Activated naive CD4-positive, alpha-beta T cell treated with anti-CD3 and anti-CD28 coated beads for 36 hours (primary cell): ENCODE measurements around the gene CCDC9B. TPM values are rescaled to one million over a fixed set of nuclear protein-coding genes. Genes with fewer than 3 reads are reported as not detected.
A peak's percentile ranks its signal among the peaks of the same experiment; 100 is the strongest.

ENCODE experiments used
- CTCF ChIA-PET: fragments of 350-600 bp; sonication (Branson Sonifier 250); formaldehyde crosslinking; loops from one replicate; lab custom pipeline; 2021; ENCODE audit warnings: antibody characterized with exemption; lab: Charles Lee
- DNase-seq: peaks from one replicate; pipeline ENCODE4 v3.0.0-alpha.2; 2020
- H3K27ac Mint-ChIP-seq: one replicate; pipeline ENCODE4 v1.8.0; 2021; ENCODE audit warnings: mild to moderate bottlenecking, mixed read lengths
- H3K27me3 Mint-ChIP-seq: one replicate; pipeline ENCODE4 v1.8.0; 2021; ENCODE audit warnings: low read depth, mixed read lengths
- H3K36me3 Mint-ChIP-seq: one replicate; pipeline ENCODE4 v1.8.0; 2021; ENCODE audit warnings: low read depth, mixed read lengths
- H3K4me1 Mint-ChIP-seq: one replicate; pipeline ENCODE4 v1.8.0; 2021; ENCODE audit warnings: low read depth, mixed read lengths
- H3K4me3 Mint-ChIP-seq: one replicate; pipeline ENCODE4 v1.8.0; 2021; ENCODE audit warnings: mild to moderate bottlenecking, moderate library complexity, mixed read lengths
- H3K9me3 Mint-ChIP-seq: one replicate; pipeline ENCODE4 v1.8.0; 2021; ENCODE audit warnings: mixed read lengths
- intact Hi-C: fragments of 100-400 bp; cut with micrococcal nuclease; formaldehyde crosslinking; loops from one replicate; pipeline ENCODE4 v1.15.1; 2023
- total RNA-seq, 2 experiments: library from RNA; stranded (reverse); gene quantifications; one replicate each; pipeline ENCODE4 v1.2.3, GENCODE V29; 2021

The CCDC9B gene
- total RNA-seq, 2 experiments from 2014 or later: 1.9 to 2.2 TPM

- no peaks in the 10 kb centered on the region for H3K27me3 Mint-ChIP-seq
- DNase-seq: no peak
- CTCF ChIA-PET: interaction anchor here (5.8 kb wide), 1 partner anchor 20 kb away, joined by 29 read pairs; no protein-coding TSS in a partner anchor
- intact Hi-C loops: no loop called here
- H3K27ac Mint-ChIP-seq: no peak overlapping the region
- no peaks in the 10 kb centered on the region for H3K36me3 Mint-ChIP-seq
- H3K9me3 Mint-ChIP-seq: no peaks in the 10 kb centered on the region
- H3K4me3 Mint-ChIP-seq: no peak overlapping the region
- H3K4me1 Mint-ChIP-seq: peaks cover 13% of the 10 kb centered on the region
Measured at GRCh38 chr15:40363611-40364010, 22.9 kb upstream of the CCDC9B start.

DNA sequence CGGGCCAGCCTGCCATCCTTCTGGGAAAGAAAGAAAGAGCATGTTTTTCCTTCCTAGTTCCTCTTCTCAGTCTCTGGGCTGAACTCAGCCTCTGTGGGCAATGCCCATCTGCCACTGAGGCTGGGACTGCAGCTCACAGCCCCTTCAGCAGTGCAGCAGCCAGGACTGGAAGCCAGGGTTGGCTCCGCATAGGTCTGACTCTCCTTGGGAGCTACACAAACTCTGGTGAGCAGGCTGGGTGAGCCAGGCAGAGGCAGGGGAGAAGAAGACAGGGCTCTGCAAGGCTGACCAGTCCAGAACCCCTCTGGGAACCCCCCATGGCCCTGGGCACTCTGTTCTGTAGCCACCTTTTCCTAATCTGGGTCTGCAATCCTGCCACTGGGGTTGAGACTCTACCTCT lies 20.9 kb upstream of the CCDC9B start:
- Mint-ChIP-seq H3K9me3 (no peaks in the 10 kb centered on the region), H3K36me3 (no peaks in the 10 kb centered on the region), H3K27ac (no peak overlapping the region), H3K4me1 (peaks cover 2% of the 10 kb centered on the region), H3K4me3 (no peak overlapping the region), H3K27me3 (peaks cover 3% of the 10 kb centered on the region)
- CTCF ChIA-PET: interaction anchor here (1.5 kb wide), 1 partner anchor 17 kb away, joined by 4 read pairs; no protein-coding TSS in a partner anchor
- intact Hi-C loops: no loop called here
- DNase-seq: no peak

- intact Hi-C loops: no loop called here
- CTCF ChIA-PET: interaction anchor here (0.7 kb wide), 1 partner anchor 10 kb away, joined by 3 read pairs; no protein-coding TSS in a partner anchor
- peaks cover 2% of the 10 kb centered on the region for H3K4me1 Mint-ChIP-seq
- no peak overlapping the region for H3K4me3 Mint-ChIP-seq
- DNase-seq: no peak
- H3K9me3 Mint-ChIP-seq: no peaks in the 10 kb centered on the region
- H3K27ac Mint-ChIP-seq: no peak overlapping the region
- peaks cover 5% of the 10 kb centered on the region for H3K27me3 Mint-ChIP-seq
- no peaks in the 10 kb centered on the region for H3K36me3 Mint-ChIP-seq
Measured at GRCh38 chr15:40360015-40360414, 19.3 kb upstream of the CCDC9B start.

DNA sequence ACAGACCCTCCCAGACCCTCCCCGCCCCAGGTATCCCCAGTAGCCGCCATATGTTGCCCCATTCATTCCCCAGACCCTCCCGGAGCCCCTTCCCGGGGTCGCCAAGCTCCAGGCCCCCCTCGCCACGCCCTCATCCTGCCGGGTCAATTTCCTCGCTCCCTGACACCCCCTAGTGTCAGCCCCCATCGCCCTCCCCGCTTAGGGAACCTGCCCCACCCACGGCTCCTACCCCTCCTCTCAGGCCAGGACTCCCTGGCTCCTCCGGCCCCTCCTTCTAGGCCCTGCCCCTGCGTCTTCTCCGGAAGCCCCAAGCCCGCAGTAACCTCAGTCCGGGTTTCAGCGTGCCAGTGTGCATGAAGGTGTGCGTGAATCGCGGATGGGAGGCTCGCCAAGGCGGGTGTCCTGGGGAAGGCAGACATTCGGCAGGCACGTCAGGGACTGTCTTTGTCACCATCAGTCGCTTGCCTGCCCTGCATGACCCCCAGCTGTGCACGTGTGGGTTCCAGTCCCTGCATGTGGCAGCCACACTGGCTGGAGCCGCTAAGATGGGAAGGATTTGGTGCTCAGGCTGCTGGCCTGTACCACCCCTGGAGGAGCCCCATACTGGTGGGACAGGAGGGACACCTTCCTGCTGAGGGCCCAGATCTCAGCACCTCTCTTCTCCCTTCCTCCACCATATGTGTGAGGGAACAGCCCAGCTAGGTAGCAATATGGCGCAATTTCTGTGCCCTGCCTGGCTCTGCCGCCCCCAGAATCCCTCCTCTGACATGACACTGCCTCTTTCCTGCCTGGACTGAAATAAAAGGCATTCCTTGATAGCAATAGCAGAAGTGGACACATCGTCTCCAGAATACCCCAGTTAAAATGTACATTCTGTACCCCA lies 18.0 kb upstream of the CCDC9B start:
- no peaks in the 10 kb centered on the region for H3K9me3 Mint-ChIP-seq
- intact Hi-C loops: loop anchor here (1.0 to 5.0 kb wide), 4 partner anchors 10 to 51 kb away; partner anchors contain the start of genes KNSTRN and PLCB2
- DNase-seq: no peak
- peaks cover 5% of the 10 kb centered on the region for H3K27me3 Mint-ChIP-seq
- CTCF ChIA-PET: interaction anchor here (2.3 kb wide), 1 partner anchor 14 kb away, joined by 16 read pairs; no protein-coding TSS in a partner anchor
- no peak overlapping the region for H3K27ac Mint-ChIP-seq
- peaks cover 2% of the 10 kb centered on the region for H3K4me1 Mint-ChIP-seq
- no peaks in the 10 kb centered on the region for H3K36me3 Mint-ChIP-seq
- H3K4me3 Mint-ChIP-seq: peak overlapping the region; percentile 57

GRCh38 chr15:40357723-40358470 lies 17.2 kb upstream of the CCDC9B start, which contains the start of gene DISP2:
DISP2 (plus strand) TSS chr15:40358219; CDS start chr15:40358322, 103 bp downstream.
- Mint-ChIP-seq H3K4me1 (peaks cover 2% of the 10 kb centered on the region), H3K27ac (no peak within 1 kb of the TSS), H3K27me3 (peaks cover 5% of the 10 kb centered on the region), H3K9me3 (no peaks in the 10 kb centered on the region), H3K36me3 (no peaks in the 10 kb centered on the region), H3K4me3 (peak within 1 kb of the TSS; percentile 72)
- peak; percentile 90 for DNase-seq
- CTCF ChIA-PET: interaction anchor here (0.8 to 2.3 kb wide), 5 partner anchors 10 to 65 kb away, joined by 3 to 16 read pairs (median 3); no protein-coding TSS in a partner anchor
- intact Hi-C loops: loop anchor here (1.0 to 5.0 kb wide), 4 partner anchors 10 to 51 kb away; partner anchors contain the start of genes KNSTRN and PLCB2

DNA sequence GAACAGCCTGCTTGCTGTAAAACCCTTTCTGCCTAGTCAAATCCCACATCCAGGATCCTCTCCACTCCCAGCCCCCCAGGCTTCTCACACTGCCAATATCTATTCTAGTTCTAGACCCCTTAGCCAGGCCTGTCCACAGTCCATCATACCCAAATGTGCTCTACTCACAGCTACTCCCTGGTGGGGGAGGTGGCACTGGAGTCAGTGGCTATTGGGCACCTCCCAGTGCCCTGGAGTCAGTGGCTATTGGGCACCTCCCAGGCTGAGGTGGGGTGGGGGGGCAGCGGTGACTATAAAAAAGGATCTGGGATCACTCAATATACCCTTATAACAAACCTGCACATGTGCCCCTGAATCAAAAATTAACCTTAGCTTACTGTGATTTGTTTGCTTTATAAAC lies 16.5 kb upstream of the CCDC9B start:
- CTCF ChIA-PET: interaction anchor here (0.8 to 2.3 kb wide), 5 partner anchors 11 to 66 kb away, joined by 3 to 16 read pairs (median 3); no protein-coding TSS in a partner anchor
- no peak for DNase-seq
- Mint-ChIP-seq H3K9me3 (no peaks in the 10 kb centered on the region), H3K4me1 (peaks cover 2% of the 10 kb centered on the region), H3K27ac (no peak overlapping the region), H3K4me3 (peak overlapping the region; percentile 16), H3K36me3 (no peaks in the 10 kb centered on the region), H3K27me3 (peaks cover 5% of the 10 kb centered on the region)
- intact Hi-C loops: loop anchor here (5.0 kb wide), 1 partner anchor 50 kb away; the partner anchor contains the start of gene PLCB2

DNA sequence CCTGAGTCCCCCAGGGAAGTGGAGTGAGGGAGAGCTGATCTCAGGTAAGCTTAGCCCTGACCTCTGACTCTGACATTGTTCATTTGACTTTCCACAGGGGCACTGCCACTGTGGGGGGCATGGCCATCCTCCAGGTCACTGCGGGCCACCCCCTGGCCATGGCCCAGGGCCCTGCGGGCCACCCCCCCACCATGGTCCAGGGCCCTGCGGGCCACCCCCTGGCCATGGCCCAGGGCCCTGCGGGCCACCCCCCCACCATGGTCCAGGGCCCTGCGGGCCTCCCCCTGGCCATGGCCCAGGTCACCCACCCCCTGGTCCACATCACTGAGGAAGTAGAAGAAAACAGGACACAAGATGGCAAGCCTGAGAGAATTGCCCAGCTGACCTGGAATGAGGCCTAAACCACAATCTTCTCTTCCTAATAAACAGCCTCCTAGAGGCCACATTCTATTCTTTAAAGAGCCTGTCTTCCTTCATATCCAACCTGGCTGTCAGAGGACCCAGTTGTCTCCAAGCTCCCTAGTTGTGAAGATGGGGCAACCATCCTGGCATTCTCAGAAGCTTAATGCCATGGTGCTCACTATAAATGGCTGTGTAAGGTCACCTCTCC lies 15.3 kb upstream of the CCDC9B start:
- no peak for DNase-seq
- intact Hi-C loops: loop anchor here (5.0 kb wide), 1 partner anchor 49 kb away; the partner anchor contains the start of gene PLCB2
- Mint-ChIP-seq H3K36me3 (no peaks in the 10 kb centered on the region), H3K9me3 (no peaks in the 10 kb centered on the region), H3K4me3 (no peak overlapping the region), H3K27ac (no peak overlapping the region), H3K27me3 (peaks cover 5% of the 10 kb centered on the region), H3K4me1 (peaks cover 2% of the 10 kb centered on the region)
- CTCF ChIA-PET: interaction anchor here (0.7 to 2.3 kb wide), 7 partner anchors 11 to 49 kb away, joined by 3 to 21 read pairs (median 6); no protein-coding TSS in a partner anchor

- H3K4me1 Mint-ChIP-seq: peaks cover 2% of the 10 kb centered on the region
- CTCF ChIA-PET: interaction anchor here (0.6 to 3.6 kb wide), 9 partner anchors 10 to 125 kb away, joined by 3 to 23 read pairs (median 6); no protein-coding TSS in a partner anchor
- H3K27me3 Mint-ChIP-seq: peaks cover 5% of the 10 kb centered on the region
- intact Hi-C loops: loop anchor here (5.0 kb wide), 1 partner anchor 47 kb away; the partner anchor contains the start of gene PLCB2
- no peaks in the 10 kb centered on the region for H3K9me3 Mint-ChIP-seq
- no peak for DNase-seq
- no peak overlapping the region for H3K4me3 Mint-ChIP-seq
- H3K27ac Mint-ChIP-seq: no peak overlapping the region
- no peaks in the 10 kb centered on the region for H3K36me3 Mint-ChIP-seq
Measured at GRCh38 chr15:40354408-40355171, 13.9 kb upstream of the CCDC9B start.

- Mint-ChIP-seq H3K27ac (no peak overlapping the region), H3K36me3 (no peaks in the 10 kb centered on the region), H3K4me1 (peaks cover 2% of the 10 kb centered on the region), H3K9me3 (no peaks in the 10 kb centered on the region), H3K27me3 (peaks cover 5% of the 10 kb centered on the region), H3K4me3 (no peak overlapping the region)
- CTCF ChIA-PET: interaction anchor here (1.0 to 3.6 kb wide), 2 partner anchors 9 to 15 kb away, joined by 4 to 23 read pairs; no protein-coding TSS in a partner anchor
- intact Hi-C loops: no loop called here
- DNase-seq: no peak
Measured at GRCh38 chr15:40353697-40354096, 13.0 kb upstream of the CCDC9B start.

DNA sequence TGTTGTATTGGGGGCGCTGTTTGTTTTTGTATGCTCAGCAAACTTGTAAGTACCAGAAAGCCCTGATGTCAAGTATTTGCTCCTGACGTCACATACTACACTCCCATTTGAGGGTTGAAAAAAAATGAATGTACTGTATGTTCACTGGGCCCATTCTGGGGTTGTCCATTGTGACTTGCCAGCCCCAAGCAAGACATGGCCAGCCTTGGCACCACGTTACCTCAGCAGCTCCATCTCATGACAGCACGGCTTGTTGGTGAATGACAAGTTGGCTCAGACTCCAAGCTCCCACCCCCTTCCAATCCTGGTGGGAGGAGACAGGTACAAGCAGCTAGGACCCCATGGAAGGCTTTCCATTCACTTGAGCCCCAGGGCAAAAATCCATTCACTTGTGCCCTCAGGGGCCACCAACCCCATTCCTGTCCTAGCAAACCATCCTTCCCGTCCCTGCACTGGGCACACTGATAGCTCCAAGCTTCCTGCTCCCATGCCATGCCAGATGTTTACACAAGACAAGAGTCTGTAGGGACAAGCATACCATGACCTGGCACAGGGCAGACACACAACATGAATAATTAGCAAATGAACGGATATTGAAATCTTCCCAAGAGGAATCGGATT lies 11.7 kb upstream of the CCDC9B start:
- Mint-ChIP-seq H3K36me3 (no peaks in the 10 kb centered on the region), H3K27me3 (peaks cover 5% of the 10 kb centered on the region), H3K4me3 (no peak overlapping the region), H3K9me3 (no peaks in the 10 kb centered on the region), H3K4me1 (no peaks in the 10 kb centered on the region), H3K27ac (no peak overlapping the region)
- DNase-seq: no peak
- CTCF ChIA-PET: interaction anchor here (2.0 to 3.6 kb wide), 2 partner anchors 14 to 69 kb away, joined by 6 to 23 read pairs; no protein-coding TSS in a partner anchor
- intact Hi-C loops: no loop called here
